UCSD-AML1 (cell line): ENCODE measurements around the gene NFIX.

ENCODE experiments used
- DNase-seq: peaks from one replicate; lab custom pipeline; 2025; ENCODE audit not compliant: unreplicated experiment; lab: John Stamatoyannopoulos, UW

Gene NFIX

GRCh38 chr19:13035820-13036365 lies 40.6 kb downstream of the NFIX start:
- no peak for DNase-seq

- DNase-seq: no peak
Observed at GRCh38 chr19:13036366-13036976, 41.2 kb downstream of the NFIX start.

- no peak for DNase-seq
Observed at GRCh38 chr19:13037161-13037560, 41.9 kb downstream of the NFIX start.

- DNase-seq: no peak
Observed at GRCh38 chr19:13037731-13038130, 42.5 kb downstream of the NFIX start.

GRCh38 chr19:13038306-13039210 lies 43.3 kb downstream of the NFIX start:
- no peak for DNase-seq

- no peak for DNase-seq
Observed at GRCh38 chr19:13039211-13039789, 44.0 kb downstream of the NFIX start.

GRCh38 chr19:13040232-13040947 lies 45.1 kb downstream of the NFIX start:
- DNase-seq: no peak

- no peak for DNase-seq
Observed at GRCh38 chr19:13040948-13041292, 45.6 kb downstream of the NFIX start.

GRCh38 chr19:13042443-13043130 lies 47.3 kb downstream of the NFIX start:
- DNase-seq: no peak

- no peak for DNase-seq
Observed at GRCh38 chr19:13043285-13043684, 48.0 kb downstream of the NFIX start.

- DNase-seq: no peak
Observed at GRCh38 chr19:13044231-13044836, 49.1 kb downstream of the NFIX start.

- DNase-seq: no peak
Observed at GRCh38 chr19:13045812-13046211, 50.5 kb downstream of the NFIX start.

- DNase-seq: no peak
Observed at GRCh38 chr19:13047374-13047773, 52.1 kb downstream of the NFIX start.

- no peak for DNase-seq
Observed at GRCh38 chr19:13050274-13050673, 55.0 kb downstream of the NFIX start.

- no peak for DNase-seq
Observed at GRCh38 chr19:13051557-13052165, 56.4 kb downstream of the NFIX start.

GRCh38 chr19:13052447-13053175 lies 57.3 kb downstream of the NFIX start:
- no peak for DNase-seq

- DNase-seq: no peak
Observed at GRCh38 chr19:13053238-13053637, 58.0 kb downstream of the NFIX start.

- DNase-seq: no peak
Observed at GRCh38 chr19:13053761-13054625, 58.7 kb downstream of the NFIX start.
